ENCODE data around the gene NFATC2.

GRCh38 chr20:51354191-51354768, 188.2 kb downstream of the NFATC2 start:
- TF ChIP-seq GATA1 (IDR thresholded peaks at IDR 0.05; ENCODE audit: low read depth, low read length) (no peak), POLR2A (IDR thresholded peaks at IDR 0.05; ENCODE audit: low read length) (no peak)
